Measurements from ENCODE around the gene BBS12. TPM values are rescaled to one million over a fixed set of nuclear protein-coding genes. Genes with fewer than 3 reads are reported as not detected.

Gene BBS12
- total and polyA plus RNA-seq, 4 donors, result 2.5 to 3.8 (median 3.0) TPM

DNA sequence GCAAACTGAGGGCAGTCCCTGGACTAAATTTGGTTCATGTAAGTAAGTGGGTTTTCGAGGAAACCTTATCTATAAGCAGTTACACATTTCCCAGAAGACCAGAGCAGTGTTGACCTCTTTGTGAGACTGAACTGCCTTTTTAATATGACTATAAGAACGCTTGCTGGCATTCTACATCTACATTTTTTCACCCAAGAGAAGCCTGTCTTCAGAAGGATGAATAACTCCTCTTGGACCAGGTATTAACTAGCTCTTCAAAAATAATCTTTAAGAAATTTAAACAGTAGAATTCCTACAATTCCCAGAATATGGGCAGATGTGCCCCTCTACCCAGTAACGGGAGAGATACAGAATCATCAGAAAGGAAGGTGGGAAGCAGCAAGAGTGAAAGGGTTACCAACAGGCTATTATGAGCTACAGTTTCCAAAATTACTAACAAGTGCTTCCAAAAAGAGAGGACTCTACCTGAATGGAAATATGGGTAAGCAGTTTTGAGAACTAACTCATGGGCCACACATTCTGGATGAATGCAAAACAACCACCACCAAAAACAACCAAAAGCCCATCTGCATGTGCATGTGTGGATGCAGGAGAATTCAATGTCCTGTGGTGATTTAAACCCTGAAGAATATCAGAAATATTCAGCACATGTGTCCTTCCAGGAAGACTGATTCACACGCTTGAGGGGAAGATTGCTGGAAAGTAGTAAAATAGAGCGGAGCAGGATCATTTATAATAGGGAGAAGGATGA lies 17.4 kb downstream of the BBS12 start:
- WGBS, 2 donors, result 67 to 68% methylated on average over 5 of the region's 5 CpGs
- Histone ChIP-seq H3K9me3 (ENCODE audit: control insufficient read depth, low read length) (no peaks in the 10 kb centered on the region), H3K4me3 (ENCODE audit: low read length in 2 of 2) (no peak overlapping the region), H3K36me3 (ENCODE audit: control insufficient read depth in 1 of 2, insufficient read depth in 2 of 2, low read length in 1 of 2) (peaks cover 0 to 1% of the 10 kb centered on the region in 2 donors), H3K27ac (ENCODE audit: low read depth in 1 of 2, low read length in 2 of 2) (no peak overlapping the region), H3K4me1 (ENCODE audit: control insufficient read depth in 1 of 2, insufficient read depth in 2 of 2, low read length in 2 of 2) (no peaks in the 10 kb centered on the region), H3K27me3 (ENCODE audit: control insufficient read depth in 1 of 2, insufficient read depth in 2 of 2, low read length in 1 of 2) (no peaks in the 10 kb centered on the region)
- intact Hi-C loops (cut with DNase I), result no loop called here
- no peak for ATAC-seq (ENCODE audit: low FRiP score)
- no peak for DNase-seq

DNA sequence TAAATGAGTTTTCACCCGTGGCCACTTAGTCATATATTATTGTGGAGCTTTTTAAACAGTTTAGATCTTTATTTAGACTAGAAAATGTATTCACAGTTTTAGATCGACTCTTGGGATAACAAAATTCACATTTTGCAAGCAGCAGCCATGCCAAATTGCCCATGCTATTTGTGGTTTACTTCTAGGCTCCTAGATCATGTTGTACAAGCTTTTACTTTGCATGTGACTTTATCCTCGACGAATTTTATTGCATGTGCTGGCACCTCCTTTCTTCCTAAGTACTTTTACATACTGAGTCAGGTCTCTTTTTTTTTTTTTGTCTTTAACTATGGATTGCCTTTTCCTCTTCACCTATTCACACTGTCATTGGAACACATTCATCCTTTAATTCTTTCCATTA lies 23.2 kb downstream of the BBS12 start:
- H3K36me3 ChIP-seq (ENCODE audit: control insufficient read depth in 1 of 2, insufficient read depth in 2 of 2, low read length in 1 of 2), result no peaks in the 10 kb centered on the region
- H3K4me1 ChIP-seq (ENCODE audit: control insufficient read depth in 1 of 2, insufficient read depth in 2 of 2, low read length in 2 of 2), result no peaks in the 10 kb centered on the region
- intact Hi-C loops (cut with DNase I), result loop anchor here in 1 of 2 donors (5.0 kb wide), 1 partner anchor 167 kb away; the partner anchor contains the start of gene NUDT6
- H3K27me3 ChIP-seq (ENCODE audit: control insufficient read depth in 1 of 2, insufficient read depth in 2 of 2, low read length in 1 of 2), result no peaks in the 10 kb centered on the region
- no peaks in the 10 kb centered on the region for H3K9me3 ChIP-seq (ENCODE audit: control insufficient read depth, low read length)
- DNase-seq (no peak), ATAC-seq (ENCODE audit: low FRiP score) (no peak)
- no peak overlapping the region for H3K27ac ChIP-seq (ENCODE audit: low read depth in 1 of 2, low read length in 2 of 2)
- WGBS, 2 donors, result 16 to 20% methylated on average over 4 of the region's 4 CpGs
- no peak overlapping the region for H3K4me3 ChIP-seq (ENCODE audit: low read length in 2 of 2)

DNA sequence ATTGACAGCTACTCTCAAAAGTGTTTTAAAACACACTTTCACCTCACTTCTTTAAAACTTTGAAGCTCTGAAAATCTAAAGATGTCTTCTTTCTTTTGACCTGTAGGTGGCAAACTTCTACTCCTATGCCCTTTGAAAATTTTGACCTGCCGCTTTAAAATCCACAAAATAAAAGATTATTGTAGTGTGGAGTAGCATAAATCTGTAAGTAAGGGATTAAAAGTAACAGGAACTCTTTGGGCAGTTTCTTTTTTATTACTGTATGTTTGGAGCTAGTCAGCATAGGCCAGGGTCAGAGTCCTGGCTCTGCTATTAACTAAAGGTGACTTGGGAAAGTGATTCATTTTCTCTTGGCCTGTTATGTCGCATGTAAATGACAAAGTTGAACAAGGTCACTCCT lies 25.5 kb downstream of the BBS12 start:
- Histone ChIP-seq H3K36me3 (ENCODE audit: control insufficient read depth in 1 of 2, insufficient read depth in 2 of 2, low read length in 1 of 2) (no peaks in the 10 kb centered on the region), H3K4me3 (ENCODE audit: low read length in 2 of 2) (no peak overlapping the region), H3K4me1 (ENCODE audit: control insufficient read depth in 1 of 2, insufficient read depth in 2 of 2, low read length in 2 of 2) (no peaks in the 10 kb centered on the region), H3K27me3 (ENCODE audit: control insufficient read depth in 1 of 2, insufficient read depth in 2 of 2, low read length in 1 of 2) (no peaks in the 10 kb centered on the region), H3K9me3 (ENCODE audit: control insufficient read depth, low read length) (no peaks in the 10 kb centered on the region), H3K27ac (ENCODE audit: low read depth in 1 of 2, low read length in 2 of 2) (no peak overlapping the region)
- no peak for DNase-seq
- intact Hi-C loops (cut with DNase I), result loop anchor here (2.0 to 5.0 kb wide), 2 partner anchors 163 to 164 kb away; partner anchors contain the start of gene NUDT6 (in 1 of the 2)
- no peak for ATAC-seq (ENCODE audit: low FRiP score)
- 31 to 34% methylated on average over 2 of the region's 2 CpGs for WGBS, 2 donors

DNA sequence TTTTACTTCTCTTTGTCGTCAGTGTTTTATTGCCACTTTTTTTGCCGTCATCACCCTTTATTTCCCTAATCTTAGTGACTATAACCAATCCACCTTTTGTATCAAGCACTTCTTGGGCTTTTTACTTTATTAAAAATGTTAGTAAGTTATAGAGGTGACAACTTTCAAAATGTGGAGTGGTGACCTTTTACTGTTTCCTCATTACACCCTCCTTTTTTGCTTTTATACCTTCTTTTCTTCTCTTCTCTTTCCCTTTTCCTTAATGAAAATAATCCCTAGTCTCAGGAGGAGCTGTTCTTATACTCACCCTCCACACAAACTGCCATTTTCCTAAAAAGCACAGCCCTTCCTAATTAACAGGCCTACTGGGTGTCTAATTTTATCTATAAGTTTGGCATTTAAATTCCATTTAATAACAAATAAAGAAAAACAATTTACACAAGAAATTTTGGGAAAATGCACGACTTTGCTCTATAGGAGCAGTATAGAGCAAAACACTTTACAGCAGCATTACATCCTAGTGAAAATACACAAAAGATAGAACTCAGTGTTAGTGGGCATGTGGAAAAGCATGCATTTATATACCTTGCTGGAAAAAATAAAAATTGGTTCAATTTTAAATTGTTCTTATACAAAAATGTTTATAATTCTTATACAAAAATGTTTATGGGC lies 27.3 kb downstream of the BBS12 start:
- H3K4me1 ChIP-seq (ENCODE audit: control insufficient read depth in 1 of 2, insufficient read depth in 2 of 2, low read length in 2 of 2), result peaks cover 0 to 2% of the 10 kb centered on the region in 2 donors
- H3K4me3 ChIP-seq (ENCODE audit: low read length in 2 of 2), result no peak overlapping the region
- no peaks in the 10 kb centered on the region for H3K36me3 ChIP-seq (ENCODE audit: control insufficient read depth in 1 of 2, insufficient read depth in 2 of 2, low read length in 1 of 2)
- no peak for DNase-seq
- no peak overlapping the region for H3K27ac ChIP-seq (ENCODE audit: low read depth in 1 of 2, low read length in 2 of 2)
- ATAC-seq (ENCODE audit: low FRiP score), result no peak
- intact Hi-C loops (cut with DNase I), result loop anchor here (2.0 to 5.0 kb wide), 4 partner anchors 68 to 163 kb away; partner anchors contain the start of genes FGF2 (in 1 of the 2) and NUDT6 (in 1 of the 2)
- WGBS, 2 donors, result 59 to 64% methylated on average over 3 of the region's 3 CpGs
- no peaks in the 10 kb centered on the region for H3K9me3 ChIP-seq (ENCODE audit: control insufficient read depth, low read length)
- no peaks in the 10 kb centered on the region for H3K27me3 ChIP-seq (ENCODE audit: control insufficient read depth in 1 of 2, insufficient read depth in 2 of 2, low read length in 1 of 2)

DNA sequence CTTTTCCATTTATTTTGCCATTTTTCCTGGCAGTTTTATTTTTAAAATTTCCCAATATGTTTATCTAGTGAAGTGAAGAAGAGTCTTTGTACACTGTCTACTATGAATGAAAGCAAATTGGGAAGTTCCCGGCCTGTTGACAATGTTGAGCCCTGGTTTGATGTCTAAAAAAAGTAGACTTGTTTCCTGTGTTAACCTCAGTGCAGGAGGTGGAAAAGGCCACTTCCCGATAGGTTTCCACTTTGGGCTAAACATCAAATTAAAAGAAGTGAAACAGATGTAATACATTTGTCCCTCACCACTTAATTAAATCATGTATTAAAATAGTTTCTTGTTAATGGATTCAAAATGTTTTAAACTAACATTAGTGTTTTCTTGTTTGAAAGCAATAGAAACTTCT lies 30.0 kb downstream of the BBS12 start:
- ATAC-seq (ENCODE audit: low FRiP score), result no peak
- 86 to 88% methylated on average over 2 of the region's 2 CpGs for WGBS, 2 donors
- H3K9me3 ChIP-seq (ENCODE audit: control insufficient read depth, low read length), result no peaks in the 10 kb centered on the region

DNA sequence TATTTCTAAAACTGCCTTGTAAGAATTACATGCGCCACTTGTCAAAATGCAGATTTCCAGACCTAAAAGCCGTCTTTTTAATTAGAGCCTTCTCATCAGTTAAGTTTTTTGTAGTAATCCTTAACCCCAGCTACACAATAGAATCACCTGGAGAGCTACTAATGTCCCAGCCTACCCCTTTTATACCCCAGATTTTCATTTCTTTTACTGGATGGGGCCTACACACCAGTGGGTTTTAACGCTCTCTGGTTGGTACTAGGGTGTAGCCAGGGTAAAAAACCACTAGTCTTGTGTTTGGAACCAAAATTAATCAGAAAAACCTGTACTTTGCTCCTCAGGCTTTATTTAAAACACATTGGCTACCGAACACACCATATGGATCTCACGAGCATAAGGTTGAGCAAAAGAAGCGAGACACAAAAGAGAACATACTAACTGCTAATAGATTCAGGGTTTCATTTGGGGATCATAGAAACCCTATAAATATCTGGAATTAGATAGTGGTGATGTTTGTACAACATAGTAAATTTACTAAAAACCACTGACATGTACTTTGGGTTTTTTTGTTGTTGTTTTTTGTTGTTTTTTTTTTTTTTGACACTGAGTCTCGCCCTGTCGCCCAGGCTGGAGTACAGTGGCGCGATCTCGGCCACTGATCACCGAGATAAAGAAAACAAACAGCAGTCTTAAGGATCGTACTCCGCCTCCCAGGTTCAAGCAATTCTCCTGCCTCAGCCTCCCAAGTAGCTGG lies 30.6 kb downstream of the BBS12 start:
- Histone ChIP-seq H3K27me3 (ENCODE audit: control insufficient read depth in 1 of 2, insufficient read depth in 2 of 2, low read length in 1 of 2) (no peaks in the 10 kb centered on the region), H3K9me3 (ENCODE audit: control insufficient read depth, low read length) (no peaks in the 10 kb centered on the region), H3K4me1 (ENCODE audit: control insufficient read depth in 1 of 2, insufficient read depth in 2 of 2, low read length in 2 of 2) (peaks cover 0 to 2% of the 10 kb centered on the region in 2 donors), H3K27ac (ENCODE audit: low read depth in 1 of 2, low read length in 2 of 2) (no peak overlapping the region), H3K4me3 (ENCODE audit: low read length in 2 of 2) (no peak overlapping the region), H3K36me3 (ENCODE audit: control insufficient read depth in 1 of 2, insufficient read depth in 2 of 2, low read length in 1 of 2) (no peaks in the 10 kb centered on the region)
- no peak for ATAC-seq (ENCODE audit: low FRiP score)
- WGBS, 2 donors, result 94 to 96% methylated on average over 14 of the region's 14 CpGs
- intact Hi-C loops (cut with DNase I), result loop anchor here in 1 of 2 donors (5.0 kb wide), 2 partner anchors 64 to 149 kb away; partner anchors contain the start of gene FGF2
- no peak for DNase-seq

More for the DNA sequence above, 30.0 kb downstream of the BBS12 start:
- Histone ChIP-seq H3K36me3 (ENCODE audit: control insufficient read depth in 1 of 2, insufficient read depth in 2 of 2, low read length in 1 of 2) (no peaks in the 10 kb centered on the region), H3K27ac (ENCODE audit: low read depth in 1 of 2, low read length in 2 of 2) (no peak overlapping the region), H3K4me3 (ENCODE audit: low read length in 2 of 2) (no peak overlapping the region), H3K4me1 (ENCODE audit: control insufficient read depth in 1 of 2, insufficient read depth in 2 of 2, low read length in 2 of 2) (peaks cover 0 to 2% of the 10 kb centered on the region in 2 donors), H3K27me3 (ENCODE audit: control insufficient read depth in 1 of 2, insufficient read depth in 2 of 2, low read length in 1 of 2) (no peaks in the 10 kb centered on the region)
- intact Hi-C loops (cut with DNase I), result loop anchor here in 1 of 2 donors (5.0 kb wide), 2 partner anchors 65 to 150 kb away; partner anchors contain the start of gene FGF2
- no peak for DNase-seq

DNA sequence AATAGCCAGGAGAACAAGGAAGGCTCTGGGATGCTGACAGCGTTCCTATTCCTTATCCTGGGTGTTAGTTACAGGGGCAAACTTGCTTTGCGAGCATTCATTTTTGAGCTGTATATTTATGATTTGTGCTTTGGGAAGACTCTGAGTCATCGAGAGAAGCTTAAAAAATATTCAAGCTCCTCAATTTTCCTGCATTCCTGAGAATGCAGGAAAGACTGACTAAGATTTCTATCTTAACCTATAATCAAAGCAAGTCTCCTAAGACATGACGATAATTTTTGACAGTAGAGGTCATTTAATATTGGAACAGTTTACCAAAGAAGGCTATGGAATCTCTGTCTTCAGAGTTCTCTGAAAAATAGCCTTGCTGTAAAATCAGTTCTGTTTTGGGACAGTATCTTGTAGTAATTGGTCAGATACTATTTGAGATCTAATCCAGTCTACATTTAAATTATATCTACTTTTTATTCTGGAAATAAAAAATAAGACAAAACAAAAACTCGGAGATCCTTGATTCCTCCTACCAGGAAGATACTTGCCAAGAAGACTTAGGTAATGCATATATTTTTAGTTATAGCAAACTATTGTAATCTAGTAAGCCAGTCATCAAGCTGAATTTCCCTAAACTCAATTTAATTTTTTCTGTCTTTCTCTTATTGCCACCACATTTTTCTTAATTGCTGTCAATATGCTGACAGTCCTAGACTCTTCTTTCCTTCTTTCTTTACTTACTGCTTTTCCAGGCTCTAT lies 31.7 kb downstream of the BBS12 start:
- 16 to 20% methylated on average over 5 of the region's 5 CpGs for WGBS, 2 donors
- ATAC-seq (ENCODE audit: low FRiP score) (no peak), DNase-seq (no peak)
- Histone ChIP-seq H3K4me3 (ENCODE audit: low read length in 2 of 2) (no peak overlapping the region), H3K4me1 (ENCODE audit: control insufficient read depth in 1 of 2, insufficient read depth in 2 of 2, low read length in 2 of 2) (peaks cover 0 to 2% of the 10 kb centered on the region in 2 donors), H3K36me3 (ENCODE audit: control insufficient read depth in 1 of 2, insufficient read depth in 2 of 2, low read length in 1 of 2) (no peaks in the 10 kb centered on the region), H3K9me3 (ENCODE audit: control insufficient read depth, low read length) (no peaks in the 10 kb centered on the region), H3K27ac (ENCODE audit: low read depth in 1 of 2, low read length in 2 of 2) (no peak overlapping the region), H3K27me3 (ENCODE audit: control insufficient read depth in 1 of 2, insufficient read depth in 2 of 2, low read length in 1 of 2) (no peaks in the 10 kb centered on the region)
- intact Hi-C loops (cut with DNase I), result loop anchor here in 1 of 2 donors (5.0 kb wide), 2 partner anchors 63 to 148 kb away; partner anchors contain the start of gene FGF2

DNA sequence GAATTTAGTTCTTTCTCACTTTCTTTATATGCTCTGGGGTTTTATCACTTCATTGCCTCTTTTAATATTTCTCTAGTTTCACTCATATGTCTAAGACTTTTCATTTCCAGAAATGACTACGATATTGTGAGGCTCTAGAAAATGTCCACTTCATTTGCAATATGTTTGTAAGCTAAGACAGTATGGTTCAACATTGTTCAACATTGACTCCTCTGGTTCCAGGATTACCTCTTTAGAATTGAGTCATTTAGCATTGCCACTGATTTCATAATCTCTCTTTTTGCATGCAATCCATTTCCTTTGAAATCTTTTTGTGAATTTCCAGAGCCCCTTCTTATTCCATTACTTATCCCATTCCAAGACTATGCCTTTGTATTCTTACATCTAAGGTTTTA lies 32.3 kb downstream of the BBS12 start:
- Histone ChIP-seq H3K27ac (ENCODE audit: low read depth in 1 of 2, low read length in 2 of 2) (no peak overlapping the region), H3K4me1 (ENCODE audit: control insufficient read depth in 1 of 2, insufficient read depth in 2 of 2, low read length in 2 of 2) (peaks cover 0 to 2% of the 10 kb centered on the region in 2 donors), H3K9me3 (ENCODE audit: control insufficient read depth, low read length) (no peaks in the 10 kb centered on the region), H3K4me3 (ENCODE audit: low read length in 2 of 2) (no peak overlapping the region), H3K27me3 (ENCODE audit: control insufficient read depth in 1 of 2, insufficient read depth in 2 of 2, low read length in 1 of 2) (no peaks in the 10 kb centered on the region), H3K36me3 (ENCODE audit: control insufficient read depth in 1 of 2, insufficient read depth in 2 of 2, low read length in 1 of 2) (no peaks in the 10 kb centered on the region)
- intact Hi-C loops (cut with DNase I), result loop anchor here in 1 of 2 donors (5.0 kb wide), 2 partner anchors 62 to 147 kb away; partner anchors contain the start of gene FGF2
- WGBS, 2 donors, result 48 to 55% methylated on average over 1 of the region's 1 CpG
- ATAC-seq (ENCODE audit: low FRiP score), result no peak
- DNase-seq, result no peak
